GM23338 (cell line): Measurements from ENCODE around the gene SCAMP1. TPM values are rescaled to one million over a fixed set of nuclear protein-coding genes. Genes with fewer than 3 reads are reported as not detected.

Experiments
- ATAC-seq: fragments of 200-7000 bp; cut with Tn5 transposase; 3 replicates; pipeline ENCODE4 v1.9.1; 2020
- DNase-seq: peaks from one replicate; pipeline ENCODE4 v3.0.0-alpha.2; 2015; ENCODE audit warnings: low spot score
- H2AFZ ChIP-seq: fragments of 200-600 bp; sonication (generic); 2 replicates; pipeline ENCODE4 v1.8.0; 2016; ENCODE audit warnings: antibody characterized with exemption, mild to moderate bottlenecking, moderate library complexity
- H3F3A ChIP-seq: fragments of 200-600 bp; sonication (generic); replicated peaks from 2 replicates; pipeline ENCODE4 v1.8.0; 2017; ENCODE audit warnings: antibody characterized with exemption, mixed run types, low read depth
- H3K27ac ChIP-seq: fragments of 200-600 bp; sonication (generic); 2 replicates; pipeline ENCODE4 v1.6.1; 2016; ENCODE audit warnings: low read depth
- H3K27me3 ChIP-seq: fragments of 200-600 bp; sonication (generic); 2 replicates; pipeline ENCODE4 v1.8.0; 2016; ENCODE audit warnings: mild to moderate bottlenecking, mixed run types, moderate library complexity; ENCODE audit not compliant: insufficient read depth
- H3K36me3 ChIP-seq: fragments of 200-600 bp; sonication (generic); 2 replicates; pipeline ENCODE4 v1.8.0; 2016; ENCODE audit warnings: mild to moderate bottlenecking; ENCODE audit not compliant: insufficient read depth
- H3K4me1 ChIP-seq: fragments of 200-600 bp; sonication (generic); 2 replicates; pipeline ENCODE4 v1.8.0; 2016; ENCODE audit warnings: mild to moderate bottlenecking, moderate library complexity; ENCODE audit not compliant: insufficient read depth
- H3K4me2 ChIP-seq: fragments of 200-600 bp; sonication (generic); 2 replicates; pipeline ENCODE4 v1.7.1; 2017; ENCODE audit warnings: mixed run types
- H3K4me3 ChIP-seq: fragments of 200-600 bp; sonication (generic); 2 replicates; pipeline ENCODE4 v1.6.1; 2016; ENCODE audit warnings: mixed run types
- H3K79me2 ChIP-seq: fragments of 200-600 bp; sonication (generic); replicated peaks from 2 replicates; pipeline ENCODE4 v1.8.0; 2017; ENCODE audit warnings: mild to moderate bottlenecking; ENCODE audit not compliant: insufficient read depth
- H3K9me2 ChIP-seq: fragments of 200-600 bp; sonication (generic); 2 replicates; pipeline ENCODE4 v1.8.0; 2017; ENCODE audit not compliant: insufficient read depth
- H4K20me1 ChIP-seq: fragments of 200-600 bp; sonication (generic); replicated peaks from 2 replicates; pipeline ENCODE4 v1.8.0; 2017; ENCODE audit warnings: mild to moderate bottlenecking; ENCODE audit not compliant: insufficient read depth
- H3K27ac Mint-ChIP-seq: 2 replicates; pipeline ENCODE4 v1.8.0; 2020; ENCODE audit warnings: inconsistent platforms, mild to moderate bottlenecking, moderate library complexity, mixed read lengths
- H3K27me3 Mint-ChIP-seq: 3 replicates; pipeline ENCODE4 v1.8.0; 2022; ENCODE audit warnings: low read depth, mild to moderate bottlenecking, moderate library complexity, mixed read lengths, inconsistent platforms; ENCODE audit not compliant: insufficient read depth, poor library complexity
- H3K36me3 Mint-ChIP-seq: 3 replicates; pipeline ENCODE4 v1.8.0; 2021; ENCODE audit warnings: low read depth, mild to moderate bottlenecking, inconsistent platforms, moderate library complexity, mixed read lengths
- H3K4me1 Mint-ChIP-seq: 3 replicates; pipeline ENCODE4 v1.8.0; 2020; ENCODE audit warnings: mild to moderate bottlenecking, inconsistent platforms, mixed read lengths
- H3K4me3 Mint-ChIP-seq: 3 replicates; pipeline ENCODE4 v1.8.0; 2021; ENCODE audit warnings: moderate library complexity, mild to moderate bottlenecking, inconsistent platforms, mixed read lengths
- H3K9me3 Mint-ChIP-seq: 3 replicates; pipeline ENCODE4 v1.8.0; 2020; ENCODE audit warnings: moderate library complexity, mild to moderate bottlenecking, inconsistent platforms, mixed read lengths
- ETS1 ChIP-seq: IDR thresholded peaks from 2 replicates; pipeline ENCODE4 v1.6.1; 2016; ENCODE audit warnings: antibody characterized with exemption
- EZH2phosphoT487 ChIP-seq: fragments of 200-600 bp; sonication (generic); IDR thresholded peaks from one replicate; pipeline ENCODE4 v1.8.1; 2018; ENCODE audit warnings: antibody characterized with exemption; ENCODE audit not compliant: unreplicated experiment
- REST ChIP-seq: IDR thresholded peaks from one replicate; pipeline ENCODE4 v1.6.1; 2018; ENCODE audit warnings: antibody characterized with exemption; ENCODE audit not compliant: unreplicated experiment
- ZNF114 ChIP-seq: fragments of 250-450 bp; sonication (Bioruptor Pico); IDR thresholded peaks from 2 replicates; pipeline ENCODE4 v1.5.0; 2020; ENCODE audit warnings: mild to moderate bottlenecking, moderate library complexity
- ZNF331 ChIP-seq: fragments of 250-450 bp; sonication (Bioruptor Pico); IDR thresholded peaks from 2 replicates; pipeline ENCODE4 v1.5.0; 2020; ENCODE audit warnings: low read depth, mild to moderate bottlenecking, moderate library complexity
- polyA plus RNA-seq: library from polyadenylated mRNA; unstranded; fragments of >200 nt; fragmentation: Nextera tagmentation; extraction: Ambion mirVana; gene quantifications from 2 replicates; pipeline ENCODE4 v1.2.1, GENCODE V29; 2016
- total RNA-seq: library from RNA; depleted of rRNA; stranded (reverse); fragments of >200 nt; shearing (Covaris generic); gene quantifications from 2 replicates; pipeline ENCODE4 v1.2.3, GENCODE V29; 2014

Gene SCAMP1
- total and polyA plus RNA-seq, 2 experiments from 2014 or later: 26.8 to 53.9 TPM

GRCh38 chr5:78501411-78502352, 141.3 kb downstream of the SCAMP1 start (continued):
- TF ChIP-seq ETS1: no peak
- no peak for TF ChIP-seq ZNF114 (CRISPR knock-in tag)

DNA sequence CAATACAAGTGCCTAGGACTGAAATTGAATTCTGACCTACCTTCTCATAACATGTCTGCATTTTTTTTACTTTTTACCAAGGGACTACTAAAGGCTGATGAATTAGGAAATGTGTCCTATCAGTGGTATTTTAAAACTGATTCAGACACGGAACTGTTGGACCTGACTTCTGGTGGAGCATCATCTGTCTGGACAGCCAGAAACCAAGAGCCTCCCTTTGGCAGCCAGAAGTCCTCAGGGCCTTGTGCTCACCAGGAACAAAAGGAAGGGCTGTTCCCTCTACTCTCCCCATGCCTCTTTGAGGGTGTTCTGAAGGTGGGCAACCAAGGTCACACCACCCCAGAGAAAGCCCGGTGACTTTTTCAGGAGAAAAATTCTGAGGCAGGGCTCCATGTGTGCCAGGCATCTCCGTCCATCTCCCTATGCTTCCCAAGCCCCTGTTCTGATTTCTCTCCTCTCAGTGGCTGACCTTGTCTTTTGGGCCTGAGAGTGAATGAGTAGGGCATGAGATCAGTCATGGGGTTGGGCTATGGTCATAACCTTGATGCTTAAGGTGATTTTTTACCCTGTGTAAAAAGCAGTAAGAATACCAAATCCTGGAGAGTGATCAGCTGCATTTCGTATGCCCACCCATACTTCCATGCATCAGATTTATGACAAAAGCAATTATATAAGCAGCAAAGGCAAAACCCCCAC, 143.7 kb downstream of the SCAMP1 start:
- H3K36me3 ChIP-seq: no peaks in the 10 kb centered on the region
- H3K4me1 ChIP-seq: peaks cover 31% of the 10 kb centered on the region
- H3F3A ChIP-seq: 0 out of 2 replicates have a peak, but pooled peaks cover under 1% of the 10 kb centered on the region
- H3K4me1 Mint-ChIP-seq: peaks cover 59% of the 10 kb centered on the region
- H3K4me3 ChIP-seq: no peak overlapping the region
- no peaks in the 10 kb centered on the region for H3K36me3 Mint-ChIP-seq
- no peak for DNase-seq
- TF ChIP-seq ZNF331 (CRISPR knock-in tag): no peak
- no peak for TF ChIP-seq REST
- TF ChIP-seq EZH2phosphoT487: no peak
- no peaks in the 10 kb centered on the region for H3K27me3 ChIP-seq
- peaks cover 78% of the 10 kb centered on the region for H3K79me2 ChIP-seq
- H3K4me3 Mint-ChIP-seq: no peak overlapping the region
- no peak overlapping the region for H3K4me2 ChIP-seq
- no peak overlapping the region for H2AFZ ChIP-seq
- peaks cover 7% of the 10 kb centered on the region for H3K27me3 Mint-ChIP-seq
- no peak overlapping the region for H3K27ac Mint-ChIP-seq
- H3K9me3 Mint-ChIP-seq: no peaks in the 10 kb centered on the region
- no peaks in the 10 kb centered on the region for H3K9me2 ChIP-seq
- H4K20me1 ChIP-seq: peaks cover 18% of the 10 kb centered on the region
- H3K27ac ChIP-seq: no peak overlapping the region; the same call in 1 of the 2 replicates
- ATAC-seq: no peak
